K562 (cell line): ENCODE measurements around the gene ARID4B.

Experiments used
- EP300 ChIP-seq: IDR thresholded peaks from 2 replicates; pipeline ENCODE4 v1.6.1; 2012; ENCODE audit warnings: low read length, improper control_type of control experiment
- ESRRA ChIP-seq: fragments of 450-650 bp; IDR thresholded peaks from 2 replicates; pipeline ENCODE4 v1.6.1; 2014; ENCODE audit warnings: low read depth, mild to moderate bottlenecking, moderate library complexity, borderline replicate concordance
- HNRNPK ChIP-seq: fragments of 200-400 bp; formaldehyde crosslinking; IDR thresholded peaks from one replicate; pipeline ENCODE4 v1.6.1; 2018; ENCODE audit warnings: mild to moderate bottlenecking, low read depth, low read length; ENCODE audit not compliant: poor library complexity, severe bottlenecking
- JUND ChIP-seq, 2 experiments: IDR thresholded peaks; 2 replicates in 1 of 2; 3 replicates in 1 of 2; pipeline ENCODE4 v1.6.1; 2011; ENCODE audit warnings: borderline replicate concordance in 2 of 2, low read depth in 2 of 2, low read length in 2 of 2, improper control_type of control experiment in 1 of 2, missing biosample characterization in 1 of 2, missing genetic modification characterization in 1 of 2, missing genetic modification reagents in 1 of 2
- NFIC ChIP-seq: fragments of 450-650 bp; IDR thresholded peaks from 2 replicates; pipeline ENCODE4 v1.6.1; 2017; ENCODE audit warnings: mild to moderate bottlenecking, inconsistent platforms
- ZNF75A ChIP-seq: fragments of 450-650 bp; formaldehyde crosslinking; IDR thresholded peaks from 2 replicates; pipeline ENCODE4 v1.4.0; 2020; ENCODE audit warnings: mild to moderate bottlenecking
- TF ChIP-seq, protein P1 (sequence below): sonication (generic); formaldehyde crosslinking; IDR thresholded peaks from 2 replicates; pipeline ENCODE4 v1.5.0; 2020; ENCODE audit warnings: missing genetic modification reagents

DNA sequence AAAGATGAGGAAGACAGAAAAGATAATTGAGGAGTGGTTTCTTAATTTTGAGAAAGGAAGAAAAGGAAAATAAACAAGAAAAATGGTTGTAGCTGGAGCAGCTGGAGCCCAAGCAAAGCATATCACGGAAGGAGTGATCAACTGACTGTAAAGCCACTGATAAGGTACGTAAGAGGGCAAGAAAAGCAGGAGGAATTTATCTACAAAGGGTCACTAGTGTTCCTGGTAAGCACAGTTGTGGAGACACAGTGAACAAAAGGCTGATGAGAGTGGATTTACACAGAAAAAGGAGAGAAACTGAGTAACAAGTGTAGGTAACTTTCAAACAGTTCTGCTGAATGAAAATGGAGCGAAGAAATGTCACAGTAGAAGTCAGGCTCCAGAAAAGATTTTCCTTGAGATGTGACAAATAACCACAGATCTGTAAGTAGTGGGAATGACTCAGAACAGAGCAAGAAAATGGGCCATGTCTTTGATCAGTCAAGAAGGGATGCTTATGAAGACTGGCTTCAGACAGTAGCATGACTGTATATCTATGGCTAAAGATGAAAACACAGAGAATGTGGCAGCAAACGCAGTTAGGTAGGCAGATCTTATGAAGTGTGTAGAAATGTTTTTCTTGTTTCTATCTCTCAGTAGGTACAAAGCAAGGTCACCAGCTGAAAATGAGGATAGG is 121.3 kb downstream of the ARID4B start:
- TF ChIP-seq ZNF75A (CRISPR knock-in tag), result no peak
- no peak for TF ChIP-seq ESRRA
- TF ChIP-seq, protein P1, sequence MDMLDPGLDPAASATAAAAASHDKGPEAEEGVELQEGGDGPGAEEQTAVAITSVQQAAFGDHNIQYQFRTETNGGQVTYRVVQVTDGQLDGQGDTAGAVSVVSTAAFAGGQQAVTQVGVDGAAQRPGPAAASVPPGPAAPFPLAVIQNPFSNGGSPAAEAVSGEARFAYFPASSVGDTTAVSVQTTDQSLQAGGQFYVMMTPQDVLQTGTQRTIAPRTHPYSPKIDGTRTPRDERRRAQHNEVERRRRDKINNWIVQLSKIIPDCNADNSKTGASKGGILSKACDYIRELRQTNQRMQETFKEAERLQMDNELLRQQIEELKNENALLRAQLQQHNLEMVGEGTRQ, result no peak
- TF ChIP-seq HNRNPK, result no peak
- TF ChIP-seq JUND (IDR thresholded peaks at IDR 0.05; ENCODE audit: borderline replicate concordance, low read depth, low read length), result no peak
- peak; percentile 63; the same call in 1 of the 3 replicates for TF ChIP-seq JUND (tag; IDR thresholded peaks at IDR 0.05; ENCODE audit: borderline replicate concordance, low read depth, low read length)
- TF ChIP-seq EP300, result no peak
- TF ChIP-seq NFIC, result 0 out of 2 replicates have a peak, but pooled peaks have one; percentile 11
